Lung (tissue), 12 donors: ENCODE results near the gene CDKN1B. TPM values are rescaled to one million over a fixed set of nuclear protein-coding genes. Genes with fewer than 3 reads are reported as not detected.

Experiments
- ATAC-seq: fragments of 200-7000 bp; cut with Tn5 transposase; one replicate; pipeline ENCODE4 v1.9.1; 2020; ENCODE audit warnings: moderate number of reproducible peaks; ENCODE audit not compliant: insufficient read depth, low FRiP score
- DNase-seq, 3 donors: peaks; one replicate each; pipeline ENCODE4 v3.0.0-alpha.2; 2013 to 2017
- H3K27ac ChIP-seq, 2 donors: one replicate each; pipeline ENCODE4 v1.5.1; 2013; ENCODE audit warnings: mild to moderate bottlenecking in 2 of 2, moderate library complexity in 2 of 2, control low read depth in 1 of 2, inconsistent platforms in 1 of 2, low read depth in 1 of 2, low read length in 1 of 2
- H3K27me3 ChIP-seq, 3 donors: one replicate each; pipeline ENCODE4 v1.5.1; 2013; ENCODE audit warnings: low read length in 2 of 3; ENCODE audit not compliant: control insufficient read depth in 3 of 3, insufficient read depth in 3 of 3
- H3K36me3 ChIP-seq, 4 donors: one replicate each; pipeline ENCODE4 v1.5.1; 2013; ENCODE audit warnings: low read length in 4 of 4, mild to moderate bottlenecking in 1 of 4, moderate library complexity in 1 of 4; ENCODE audit not compliant: control insufficient read depth in 4 of 4, insufficient read depth in 4 of 4
- H3K4me1 ChIP-seq, 5 donors: one replicate each; pipeline ENCODE4 v1.5.1; 2013; ENCODE audit warnings: low read length in 5 of 5, mild to moderate bottlenecking in 2 of 5, moderate library complexity in 1 of 5; ENCODE audit not compliant: control insufficient read depth in 5 of 5, insufficient read depth in 5 of 5
- H3K4me3 ChIP-seq: one replicate; pipeline ENCODE4 v1.5.1; 2013; ENCODE audit warnings: mild to moderate bottlenecking, control low read depth, moderate library complexity
- H3K9ac ChIP-seq, 2 donors: one replicate each; pipeline ENCODE4 v1.5.1; 2013; ENCODE audit warnings: low read length in 2 of 2, control low read depth in 1 of 2; ENCODE audit not compliant: insufficient read depth in 1 of 2
- H3K9me3 ChIP-seq, 4 donors: one replicate each; pipeline ENCODE4 v1.5.1; 2013; ENCODE audit warnings: low read length in 3 of 4, mild to moderate bottlenecking in 1 of 4, moderate library complexity in 1 of 4; ENCODE audit not compliant: control insufficient read depth in 4 of 4, insufficient read depth in 3 of 4
- WGBS, 2 donors: extraction: QIAGEN DNeasy Blood & Tissue Kit; methylation state at CpG; one replicate each; pipeline ENCODE4 v1.1.7; 2013; 5-methylcytosine and 5-hydroxymethylcytosine counted together
- polyA plus RNA-seq, 2 donors: library from polyadenylated mRNA; stranded (reverse); fragments of 200-250 nt; gene quantifications; one replicate each; pipeline ENCODE4 v1.2.1, GENCODE V29; 2013
- total RNA-seq, 2 donors: library from RNA; depleted of rRNA in 1 of 2; stranded (reverse); fragments of >200 nt in 1 of 2; gene quantifications; one replicate each; pipeline ENCODE4 v1.2.1, GENCODE V29; 2014 to 2021
- TF ChIP-seq, protein P1 (sequence below): IDR thresholded peaks from 2 replicates; pipeline ENCODE4 v1.5.1; 2012; ENCODE audit warnings: mild to moderate bottlenecking; ENCODE audit errors: control extremely low read depth, extremely low read depth
- donor health status: control.
- donor health status: control.
- donor health status: Bipolar disorder and iron deficiency.
- donor health status: healthy.
- donor health status: DM: yes; HTN: yes; CAD: no.

Gene CDKN1B
- total and polyA plus RNA-seq, 4 donors: 27.3 to 89.4 (median 39.9) TPM

DNA sequence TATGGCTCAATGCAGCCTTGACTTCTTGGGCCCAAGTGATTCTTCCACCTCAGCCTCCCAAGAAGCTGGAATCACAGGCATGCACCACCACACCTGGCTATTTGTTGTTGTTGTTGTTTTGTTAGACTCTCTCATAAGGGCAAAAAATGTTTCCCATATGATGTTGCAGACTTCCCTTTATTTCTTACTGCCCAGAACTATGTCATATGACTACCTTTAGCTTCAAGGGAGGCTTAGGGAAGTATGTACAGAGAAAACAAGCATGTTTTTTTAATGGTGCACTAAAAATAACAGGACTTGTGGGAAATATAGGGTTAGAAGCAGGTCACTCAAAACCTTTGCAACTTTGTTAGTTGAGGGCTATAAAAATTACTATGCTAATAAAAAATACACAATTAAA, 16.9 kb upstream of the CDKN1B start:
- DNase-seq: no peak
- Histone ChIP-seq H3K27ac (no peak overlapping the region), H3K27me3 (no peaks in the 10 kb centered on the region), H3K9me3 (no peaks in the 10 kb centered on the region), H3K4me3 (no peak overlapping the region), H3K9ac (no peak overlapping the region), H3K36me3 (no peaks in the 10 kb centered on the region), H3K4me1 (peaks cover 0 to 5% (median 0%) of the 10 kb centered on the region in 5 donors)
- no peak for ATAC-seq
- TF ChIP-seq, protein P1, sequence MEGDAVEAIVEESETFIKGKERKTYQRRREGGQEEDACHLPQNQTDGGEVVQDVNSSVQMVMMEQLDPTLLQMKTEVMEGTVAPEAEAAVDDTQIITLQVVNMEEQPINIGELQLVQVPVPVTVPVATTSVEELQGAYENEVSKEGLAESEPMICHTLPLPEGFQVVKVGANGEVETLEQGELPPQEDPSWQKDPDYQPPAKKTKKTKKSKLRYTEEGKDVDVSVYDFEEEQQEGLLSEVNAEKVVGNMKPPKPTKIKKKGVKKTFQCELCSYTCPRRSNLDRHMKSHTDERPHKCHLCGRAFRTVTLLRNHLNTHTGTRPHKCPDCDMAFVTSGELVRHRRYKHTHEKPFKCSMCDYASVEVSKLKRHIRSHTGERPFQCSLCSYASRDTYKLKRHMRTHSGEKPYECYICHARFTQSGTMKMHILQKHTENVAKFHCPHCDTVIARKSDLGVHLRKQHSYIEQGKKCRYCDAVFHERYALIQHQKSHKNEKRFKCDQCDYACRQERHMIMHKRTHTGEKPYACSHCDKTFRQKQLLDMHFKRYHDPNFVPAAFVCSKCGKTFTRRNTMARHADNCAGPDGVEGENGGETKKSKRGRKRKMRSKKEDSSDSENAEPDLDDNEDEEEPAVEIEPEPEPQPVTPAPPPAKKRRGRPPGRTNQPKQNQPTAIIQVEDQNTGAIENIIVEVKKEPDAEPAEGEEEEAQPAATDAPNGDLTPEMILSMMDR: no peak

GRCh38 chr12:12701457-12701856, 15.7 kb upstream of the CDKN1B start:
- no peak for DNase-seq
- no peaks in the 10 kb centered on the region for H3K36me3 ChIP-seq
- peaks cover 0 to 3% (median 0%) of the 10 kb centered on the region in 5 donors for H3K4me1 ChIP-seq
- peaks cover 0 to 7% (median 0%) of the 10 kb centered on the region in 3 donors for H3K27me3 ChIP-seq
- H3K9ac ChIP-seq: no peak overlapping the region
- H3K9me3 ChIP-seq: no peaks in the 10 kb centered on the region
- no peak for ATAC-seq
- no peak overlapping the region for H3K27ac ChIP-seq
- no peak overlapping the region for H3K4me3 ChIP-seq
- WGBS, 2 donors: 97 to 98% methylated on average over 3 of the region's 3 CpGs
- TF ChIP-seq, protein P1: no peak

GRCh38 chr12:12704593-12705230, 12.5 kb upstream of the CDKN1B start:
- DNase-seq: peak; percentile 69 to 95 (median 92)
- H3K27ac ChIP-seq: no peak overlapping the region

More at GRCh38 chr12:12704593-12705230, 12.5 kb upstream of the CDKN1B start:
- H3K9me3 ChIP-seq: no peaks in the 10 kb centered on the region
- H3K4me3 ChIP-seq: no peak overlapping the region
- H3K4me1 ChIP-seq: peaks cover 0 to 3% (median 0%) of the 10 kb centered on the region in 5 donors
- H3K27me3 ChIP-seq: peaks cover 0 to 7% (median 0%) of the 10 kb centered on the region in 3 donors
- WGBS, 2 donors: 49 to 55% methylated on average over 7 of the region's 7 CpGs
- TF ChIP-seq, protein P1: peak; percentile 76
- H3K36me3 ChIP-seq: no peaks in the 10 kb centered on the region
- ATAC-seq: peak; percentile 98
- H3K9ac ChIP-seq: no peak overlapping the region
